ENCODE results near the gene CCT2. TPM values are rescaled to one million over a fixed set of nuclear protein-coding genes. Genes with fewer than 3 reads are reported as not detected.

Gene CCT2
- total RNA-seq, 4 donors from 2014 or later, result 49.4 to 86.4 (median 61.1) TPM

GRCh38 chr12:69589082-69589481 lies 3.8 kb downstream of the CCT2 start:
- TF ChIP-seq POLR2A (IDR thresholded peaks at IDR 0.05), result no peak
- no peak for TF ChIP-seq CTCF (IDR thresholded peaks at IDR 0.05)
- intact Hi-C loops (cut with DNase I; ENCODE audit: low total_unique reads), result loop anchor here (10.0 kb wide), 1 partner anchor 904 kb away; the partner anchor contains the start of gene NUP107
- WGBS, 2 donors, result 84 to 90% methylated on average over 2 of the region's 2 CpGs
- no peak overlapping the region for H3K4me3 ChIP-seq (ENCODE audit: low read depth, poor library complexity, severe bottlenecking)
- DNase-seq (ENCODE audit: low spot score in 2 of 2), result no peak

GRCh38 chr12:69595689-69596088 lies 10.4 kb downstream of the CCT2 start:
- 98% methylated on average over 2 of the region's 2 CpGs for WGBS, 2 donors
- intact Hi-C loops (cut with DNase I; ENCODE audit: low total_unique reads), result no loop called here
- no peak overlapping the region for H3K4me3 ChIP-seq (ENCODE audit: low read depth, poor library complexity, severe bottlenecking)
- no peak for TF ChIP-seq CTCF (IDR thresholded peaks at IDR 0.05)
- TF ChIP-seq POLR2A (IDR thresholded peaks at IDR 0.05), result no peak
- no peak for DNase-seq (ENCODE audit: low spot score in 2 of 2)

- no peak for TF ChIP-seq POLR2A (IDR thresholded peaks at IDR 0.05)
- TF ChIP-seq CTCF (IDR thresholded peaks at IDR 0.05), result no peak
- DNase-seq (ENCODE audit: low spot score in 2 of 2), result no peak
- intact Hi-C loops (cut with DNase I; ENCODE audit: low total_unique reads), result no loop called here
- H3K4me3 ChIP-seq (ENCODE audit: low read depth, poor library complexity, severe bottlenecking), result no peak overlapping the region
- WGBS, 2 donors, result 66 to 80% methylated on average over 4 of the region's 4 CpGs
These were observed 13.0 kb downstream of the CCT2 start for GRCh38 chr12:69598174-69598753.

- no peak overlapping the region for H3K4me3 ChIP-seq (ENCODE audit: low read depth, poor library complexity, severe bottlenecking)
- TF ChIP-seq CTCF (IDR thresholded peaks at IDR 0.05), result no peak
- TF ChIP-seq POLR2A (IDR thresholded peaks at IDR 0.05), result no peak
- intact Hi-C loops (cut with DNase I; ENCODE audit: low total_unique reads), result no loop called here
- no peak for DNase-seq (ENCODE audit: low spot score in 2 of 2)
These were observed 15.5 kb downstream of the CCT2 start for GRCh38 chr12:69600804-69601203.

- intact Hi-C loops (cut with DNase I; ENCODE audit: low total_unique reads), result no loop called here
- 74 to 88% methylated on average over 6 of the region's 6 CpGs for WGBS, 2 donors
- TF ChIP-seq POLR2A (IDR thresholded peaks at IDR 0.05) (no peak), CTCF (IDR thresholded peaks at IDR 0.05) (no peak)
- no peak for DNase-seq (ENCODE audit: low spot score in 2 of 2)
- H3K4me3 ChIP-seq (ENCODE audit: low read depth, poor library complexity, severe bottlenecking), result no peak overlapping the region
These were observed 16.9 kb downstream of the CCT2 start for GRCh38 chr12:69601962-69602685.

Data from lower leg skin (tissue), 4 donors.